ENCODE data around the gene DLK1.

DLK1 gene

DNA sequence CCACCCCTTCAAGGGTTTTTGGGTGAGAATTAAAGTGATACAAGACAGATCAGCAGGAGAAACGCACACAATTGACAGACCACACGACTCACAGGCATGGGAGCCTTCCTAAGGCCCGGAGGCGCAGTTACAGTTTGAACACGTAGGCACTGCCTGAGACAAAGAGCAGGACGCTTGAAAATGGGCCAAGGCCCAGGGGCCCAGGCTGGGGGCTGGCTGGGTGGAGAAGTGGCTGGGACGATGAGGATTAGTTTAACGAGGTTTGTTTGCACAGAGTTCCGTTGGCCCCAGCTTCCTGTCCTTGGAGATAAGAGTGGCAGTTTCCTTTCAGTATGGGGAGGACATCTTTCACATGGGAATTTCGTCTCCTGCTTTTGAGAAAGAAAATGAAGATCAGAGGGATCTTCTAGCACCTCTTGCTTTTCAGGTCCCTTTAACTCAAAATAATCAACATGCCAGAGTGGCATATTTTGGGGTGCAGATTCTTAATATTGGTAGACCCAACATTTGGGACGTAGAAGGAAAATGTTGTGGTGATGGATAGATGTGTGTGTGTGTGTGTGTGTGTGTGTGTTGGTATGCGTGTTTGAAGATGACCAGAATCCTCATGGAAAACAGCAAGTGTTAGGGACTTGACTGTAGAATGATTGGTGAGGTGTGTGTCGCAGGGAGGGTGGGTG lies 44.6 kb downstream of the DLK1 start:
- Histone ChIP-seq H3K4me1 (ENCODE audit: control insufficient read depth, insufficient read depth, low read length, unreplicated experiment) (no peaks in the 10 kb centered on the region), H3K4me3 (ENCODE audit: low read depth, low read length) (no peak overlapping the region), H3K36me3 (ENCODE audit: insufficient read depth, low read length) (no peaks in the 10 kb centered on the region), H3K27ac (ENCODE audit: low read depth, low read length) (no peak overlapping the region), H2AFZ (ENCODE audit: low read length, unreplicated experiment) (no peak overlapping the region), H3K27me3 (ENCODE audit: insufficient read depth, low read length) (peaks cover 71% of the 10 kb centered on the region), H3K79me2 (ENCODE audit: control insufficient read depth, insufficient read depth, low read length, unreplicated experiment) (no peaks in the 10 kb centered on the region)

GRCh38 chr14:100772607-100773165 lies 46.0 kb downstream of the DLK1 start:
- H3K36me3 ChIP-seq (ENCODE audit: insufficient read depth, low read length) = no peaks in the 10 kb centered on the region
- no peak overlapping the region for H3K4me3 ChIP-seq (ENCODE audit: low read depth, low read length)
- no peaks in the 10 kb centered on the region for H3K4me1 ChIP-seq (ENCODE audit: control insufficient read depth, insufficient read depth, low read length, unreplicated experiment)
- no peak overlapping the region for H2AFZ ChIP-seq (ENCODE audit: low read length, unreplicated experiment)
- H3K79me2 ChIP-seq (ENCODE audit: control insufficient read depth, insufficient read depth, low read length, unreplicated experiment) = no peaks in the 10 kb centered on the region
- peaks cover 57% of the 10 kb centered on the region for H3K27me3 ChIP-seq (ENCODE audit: insufficient read depth, low read length)
- H3K27ac ChIP-seq (ENCODE audit: low read depth, low read length) = no peak overlapping the region

DNA sequence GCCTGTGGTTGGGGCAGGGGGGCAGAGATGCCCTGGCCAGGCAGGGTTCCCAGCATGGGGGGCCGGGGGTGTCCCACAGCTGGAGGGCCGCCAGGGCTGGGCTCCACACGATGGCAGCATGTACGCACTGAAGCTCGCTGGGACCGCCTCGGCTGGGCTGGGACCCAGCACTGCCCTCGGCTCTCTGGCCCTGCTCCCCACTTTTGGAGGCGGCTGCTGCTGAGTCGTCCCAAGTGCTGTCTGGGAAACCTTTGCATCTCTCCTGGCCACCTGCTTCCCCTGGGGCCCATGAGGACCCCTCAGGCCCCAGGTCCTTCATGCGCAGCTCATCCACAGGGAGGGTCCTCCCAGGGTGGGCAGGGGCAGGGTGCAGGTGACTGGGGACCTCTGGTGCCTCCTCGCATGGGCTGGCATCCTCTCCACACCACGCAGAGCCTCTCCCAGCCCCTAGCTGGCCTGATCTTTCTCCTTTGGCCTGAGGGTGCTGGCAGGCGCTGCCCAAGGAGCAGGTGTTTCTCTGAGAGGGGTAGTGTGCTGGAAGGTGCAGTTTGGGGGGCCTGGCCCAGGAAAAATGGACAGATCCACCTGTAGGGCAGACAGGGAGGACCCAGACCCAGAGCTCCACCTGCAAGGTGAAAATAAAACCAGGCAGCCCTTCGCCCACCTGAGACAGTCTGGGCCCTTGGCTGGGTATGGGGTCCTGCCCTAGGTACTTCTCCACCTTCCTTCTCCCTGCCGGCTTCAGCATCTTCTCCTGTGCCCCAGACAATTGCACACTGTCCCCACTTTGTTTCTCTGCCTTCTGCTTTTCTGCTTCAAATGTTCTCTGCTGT lies 46.9 kb downstream of the DLK1 start:
- no peaks in the 10 kb centered on the region for H3K79me2 ChIP-seq (ENCODE audit: control insufficient read depth, insufficient read depth, low read length, unreplicated experiment)
- H3K36me3 ChIP-seq (ENCODE audit: insufficient read depth, low read length) = no peaks in the 10 kb centered on the region
- H3K27ac ChIP-seq (ENCODE audit: low read depth, low read length) = no peak overlapping the region
- no peaks in the 10 kb centered on the region for H3K4me1 ChIP-seq (ENCODE audit: control insufficient read depth, insufficient read depth, low read length, unreplicated experiment)
- peaks cover 52% of the 10 kb centered on the region for H3K27me3 ChIP-seq (ENCODE audit: insufficient read depth, low read length)
- no peak overlapping the region for H2AFZ ChIP-seq (ENCODE audit: low read length, unreplicated experiment)
- H3K4me3 ChIP-seq (ENCODE audit: low read depth, low read length) = no peak overlapping the region

- Histone ChIP-seq H3K79me2 (ENCODE audit: control insufficient read depth, insufficient read depth, low read length, unreplicated experiment) (no peaks in the 10 kb centered on the region), H3K4me1 (ENCODE audit: control insufficient read depth, insufficient read depth, low read length, unreplicated experiment) (no peaks in the 10 kb centered on the region), H3K27ac (ENCODE audit: low read depth, low read length) (no peak overlapping the region), H3K27me3 (ENCODE audit: insufficient read depth, low read length) (peaks cover 52% of the 10 kb centered on the region), H2AFZ (ENCODE audit: low read length, unreplicated experiment) (no peak overlapping the region), H3K36me3 (ENCODE audit: insufficient read depth, low read length) (no peaks in the 10 kb centered on the region), H3K4me3 (ENCODE audit: low read depth, low read length) (no peak overlapping the region)
Measured at GRCh38 chr14:100774164-100774537, 47.5 kb downstream of the DLK1 start.

- H3K4me3 ChIP-seq (ENCODE audit: low read depth, low read length) = no peak overlapping the region
- H3K27ac ChIP-seq (ENCODE audit: low read depth, low read length) = no peak overlapping the region
- H3K36me3 ChIP-seq (ENCODE audit: insufficient read depth, low read length) = no peaks in the 10 kb centered on the region
- H3K79me2 ChIP-seq (ENCODE audit: control insufficient read depth, insufficient read depth, low read length, unreplicated experiment) = no peaks in the 10 kb centered on the region
- H3K27me3 ChIP-seq (ENCODE audit: insufficient read depth, low read length) = peaks cover 40% of the 10 kb centered on the region
- no peak overlapping the region for H2AFZ ChIP-seq (ENCODE audit: low read length, unreplicated experiment)
- no peaks in the 10 kb centered on the region for H3K4me1 ChIP-seq (ENCODE audit: control insufficient read depth, insufficient read depth, low read length, unreplicated experiment)
Measured at GRCh38 chr14:100775351-100775830, 48.7 kb downstream of the DLK1 start.

DNA sequence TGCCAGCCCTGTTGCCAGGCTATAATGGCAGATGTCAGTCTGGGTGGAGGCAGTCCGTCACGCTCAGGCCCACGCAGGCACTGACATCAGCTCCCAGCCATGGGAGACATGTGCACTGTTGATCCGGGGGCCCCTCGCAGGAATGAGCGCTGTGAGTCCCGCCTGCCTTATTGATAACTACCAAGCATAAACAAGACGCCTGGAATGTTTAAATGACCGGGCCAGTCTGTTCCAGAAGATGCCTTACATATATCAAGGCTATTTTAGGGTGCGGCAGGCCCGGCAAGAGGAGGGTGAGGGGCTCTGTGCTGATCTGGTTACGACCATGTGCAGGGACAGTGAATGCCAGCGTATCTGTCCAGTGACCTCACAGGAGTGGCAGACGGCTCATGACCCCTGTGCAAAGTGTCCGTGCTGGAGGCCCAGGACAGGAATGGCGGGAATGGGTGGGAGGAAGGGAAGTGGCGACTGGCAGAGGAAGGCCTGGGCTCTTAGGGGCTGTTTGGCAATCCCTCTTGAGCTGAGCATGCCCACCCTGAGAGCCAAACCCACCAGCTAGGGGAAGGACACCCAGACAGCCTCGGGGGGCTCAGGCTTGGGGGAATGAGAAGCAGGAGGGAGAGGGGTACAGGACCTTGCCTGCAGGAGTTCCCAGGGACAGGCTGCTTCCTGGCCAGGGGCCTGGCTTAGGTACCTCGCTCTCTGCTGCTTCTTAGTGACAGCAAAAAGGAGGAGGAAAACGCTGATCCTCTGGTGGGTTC lies 49.3 kb downstream of the DLK1 start:
- Histone ChIP-seq H3K36me3 (ENCODE audit: insufficient read depth, low read length) (no peaks in the 10 kb centered on the region), H3K4me1 (ENCODE audit: control insufficient read depth, insufficient read depth, low read length, unreplicated experiment) (no peaks in the 10 kb centered on the region), H3K27ac (ENCODE audit: low read depth, low read length) (no peak overlapping the region), H2AFZ (ENCODE audit: low read length, unreplicated experiment) (no peak overlapping the region), H3K4me3 (ENCODE audit: low read depth, low read length) (no peak overlapping the region), H3K79me2 (ENCODE audit: control insufficient read depth, insufficient read depth, low read length, unreplicated experiment) (no peaks in the 10 kb centered on the region), H3K27me3 (ENCODE audit: insufficient read depth, low read length) (peaks cover 34% of the 10 kb centered on the region)

- Histone ChIP-seq H3K79me2 (ENCODE audit: control insufficient read depth, insufficient read depth, low read length, unreplicated experiment) (no peaks in the 10 kb centered on the region), H3K27ac (ENCODE audit: low read depth, low read length) (no peak overlapping the region), H2AFZ (ENCODE audit: low read length, unreplicated experiment) (no peak overlapping the region), H3K36me3 (ENCODE audit: insufficient read depth, low read length) (no peaks in the 10 kb centered on the region), H3K27me3 (ENCODE audit: insufficient read depth, low read length) (peaks cover 27% of the 10 kb centered on the region), H3K4me3 (ENCODE audit: low read depth, low read length) (no peak overlapping the region), H3K4me1 (ENCODE audit: control insufficient read depth, insufficient read depth, low read length, unreplicated experiment) (no peaks in the 10 kb centered on the region)
Measured at GRCh38 chr14:100776681-100777365, 50.1 kb downstream of the DLK1 start.

GRCh38 chr14:100777366-100777817 lies 50.7 kb downstream of the DLK1 start:
- Histone ChIP-seq H3K4me3 (ENCODE audit: low read depth, low read length) (no peak overlapping the region), H3K4me1 (ENCODE audit: control insufficient read depth, insufficient read depth, low read length, unreplicated experiment) (no peaks in the 10 kb centered on the region), H3K27ac (ENCODE audit: low read depth, low read length) (no peak overlapping the region), H3K27me3 (ENCODE audit: insufficient read depth, low read length) (peaks cover 25% of the 10 kb centered on the region), H2AFZ (ENCODE audit: low read length, unreplicated experiment) (no peak overlapping the region), H3K79me2 (ENCODE audit: control insufficient read depth, insufficient read depth, low read length, unreplicated experiment) (no peaks in the 10 kb centered on the region), H3K36me3 (ENCODE audit: insufficient read depth, low read length) (no peaks in the 10 kb centered on the region)

DNA sequence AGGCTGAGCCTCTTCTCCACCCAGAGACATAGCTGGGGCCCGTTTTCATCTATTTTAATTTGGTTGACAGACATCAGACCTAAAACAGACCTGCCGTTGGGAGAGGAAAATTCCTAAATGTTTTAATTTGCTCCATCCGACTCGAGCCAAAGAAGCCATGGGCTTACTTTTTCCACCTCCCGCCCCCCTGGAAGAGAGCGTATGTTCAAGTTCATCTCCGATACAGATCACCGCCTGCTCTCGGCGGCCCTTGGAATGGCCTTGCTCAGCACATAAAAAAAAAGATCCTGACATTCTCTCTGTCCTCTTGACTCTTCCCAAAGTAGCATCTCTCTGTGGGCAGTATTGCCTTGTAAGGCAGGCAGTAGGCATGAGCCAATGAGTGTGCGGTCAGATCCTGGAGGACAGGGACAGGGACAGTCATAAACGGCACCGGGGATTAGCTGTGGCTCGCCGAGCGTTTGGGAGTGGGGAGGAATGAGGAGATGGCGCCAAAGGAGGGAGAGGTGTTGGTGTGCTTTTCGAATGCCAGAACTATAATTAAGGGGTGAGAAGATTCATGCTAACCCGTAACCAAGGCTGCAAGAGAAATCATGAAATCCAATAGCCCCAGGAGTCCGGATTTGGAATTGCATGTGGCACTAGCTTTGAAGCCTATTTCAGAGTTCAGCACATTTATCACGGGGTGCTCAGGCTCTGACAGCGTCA lies 51.3 kb downstream of the DLK1 start:
- H3K4me3 ChIP-seq (ENCODE audit: low read depth, low read length) = no peak overlapping the region
- H3K27ac ChIP-seq (ENCODE audit: low read depth, low read length) = no peak overlapping the region
- no peaks in the 10 kb centered on the region for H3K79me2 ChIP-seq (ENCODE audit: control insufficient read depth, insufficient read depth, low read length, unreplicated experiment)
- no peaks in the 10 kb centered on the region for H3K4me1 ChIP-seq (ENCODE audit: control insufficient read depth, insufficient read depth, low read length, unreplicated experiment)
- H3K27me3 ChIP-seq (ENCODE audit: insufficient read depth, low read length) = peaks cover 19% of the 10 kb centered on the region
- no peak overlapping the region for H2AFZ ChIP-seq (ENCODE audit: low read length, unreplicated experiment)
- no peaks in the 10 kb centered on the region for H3K36me3 ChIP-seq (ENCODE audit: insufficient read depth, low read length)
